Endothelial cell of umbilical vein (primary cell): ENCODE results near the gene WLS. TPM values are rescaled to one million over a fixed set of nuclear protein-coding genes. Genes with fewer than 3 reads are reported as not detected.

Experiments
- BruUV-seq: library from RNA; stranded (reverse); fragments of 400-500 nt; replicated peaks from 2 replicates; lab custom pipeline; 2021; lab: Mats Ljungman, UMichigan
- CTCF ChIA-PET: fragments of 300-600, 350-600 bp; sonication (Branson Sonifier 250); formaldehyde crosslinking; loops from one replicate; lab custom pipeline; 2021; ENCODE audit warnings: antibody characterized with exemption, inconsistent platforms; lab: Charles Lee
- POLR2A ChIA-PET: fragments of 300-600, 350-600 bp; sonication (Branson Sonifier 250); formaldehyde crosslinking; loops from one replicate; lab custom pipeline; 2021; ENCODE audit warnings: antibody characterized with exemption, inconsistent platforms; lab: Charles Lee
- DNase-seq: peaks from one replicate; pipeline ENCODE4 v3.0.0-alpha.2; 2011; ENCODE audit warnings: low read depth, low spot score
- FAIRE-seq: peaks from 2 replicates; lab custom pipeline; 2011; peaks lifted over from hg19 to GRCh38; lab: Jason Lieb, UNC
- H2AFZ ChIP-seq: 2 replicates; pipeline ENCODE4 v1.6.0; 2012; ENCODE audit warnings: low read depth, low read length, control low read depth, inconsistent platforms
- H3K27ac ChIP-seq: 2 replicates; pipeline ENCODE4 v1.5.1; 2011; ENCODE audit warnings: low read depth, mild to moderate bottlenecking, control low read depth, low read length, moderate library complexity; ENCODE audit not compliant: insufficient read depth
- H3K27me3 ChIP-seq, 2 experiments: 2 replicates each; pipeline versions ENCODE4 v1.6.0 to v1.6.1; 2011; ENCODE audit warnings: low read length in 2 of 2, mixed read lengths in 1 of 2; ENCODE audit not compliant: control insufficient read depth in 2 of 2, insufficient read depth in 2 of 2
- H3K36me3 ChIP-seq, 2 experiments: 2 replicates in 1 of 2; 3 replicates in 1 of 2; pipeline ENCODE4 v1.5.1; 2011; ENCODE audit warnings: low read length in 2 of 2, mild to moderate bottlenecking in 1 of 2, moderate library complexity in 1 of 2; ENCODE audit not compliant: control insufficient read depth in 2 of 2, insufficient read depth in 2 of 2; ENCODE audit errors: extremely low read depth in 1 of 2
- H3K4me1 ChIP-seq: 3 replicates; pipeline ENCODE4 v1.5.1; 2011; ENCODE audit warnings: mild to moderate bottlenecking, low read length; ENCODE audit not compliant: control insufficient read depth, insufficient read depth; ENCODE audit errors: extremely low read depth
- H3K4me2 ChIP-seq: 2 replicates; pipeline ENCODE4 v1.6.1; 2011; ENCODE audit warnings: low read length, control low read depth, mixed read lengths; ENCODE audit not compliant: insufficient read depth
- H3K4me3 ChIP-seq, 3 experiments: fragments of 200-600 bp in 1 of 3; sonication (generic), shearing (Covaris generic) in 1 of 3; replicated peaks in 1 of 3; 2 replicates each; pipeline ENCODE4 v1.5.1; 2011 to 2016; ENCODE audit warnings: control low read depth in 3 of 3, low read length in 3 of 3, mild to moderate bottlenecking in 2 of 3, inconsistent platforms in 1 of 3, low read depth in 1 of 3, moderate library complexity in 1 of 3; ENCODE audit not compliant: insufficient read depth in 1 of 3
- H3K79me2 ChIP-seq: 2 replicates; pipeline ENCODE4 v1.6.0; 2012; ENCODE audit warnings: low read length, inconsistent platforms; ENCODE audit not compliant: control insufficient read depth, insufficient read depth
- H3K9ac ChIP-seq: replicated peaks from 2 replicates; pipeline ENCODE3; 2011; ENCODE audit warnings: low read length, control low read depth; ENCODE audit not compliant: insufficient read depth; ENCODE audit errors: extremely low read depth
- H3K9me1 ChIP-seq: replicated peaks from 3 replicates; pipeline ENCODE4 v1.6.0; 2011; ENCODE audit warnings: mild to moderate bottlenecking, low read length; ENCODE audit not compliant: control insufficient read depth, insufficient read depth; ENCODE audit errors: extremely low read depth
- H3K9me3 ChIP-seq: replicated peaks from 2 replicates; pipeline ENCODE4 v1.5.1; 2012; ENCODE audit warnings: low read length, inconsistent platforms; ENCODE audit not compliant: control insufficient read depth, insufficient read depth
- H4K20me1 ChIP-seq: replicated peaks from 2 replicates; pipeline ENCODE3; 2011; ENCODE audit warnings: mild to moderate bottlenecking, low read length; ENCODE audit not compliant: control insufficient read depth, insufficient read depth; ENCODE audit errors: extremely low read depth
- FOS ChIP-seq: IDR thresholded peaks from 2 replicates; pipeline ENCODE4 v1.6.1; 2011; ENCODE audit warnings: mild to moderate bottlenecking, low read length, moderate library complexity, borderline replicate concordance; ENCODE audit not compliant: insufficient read depth
- JUN ChIP-seq: IDR thresholded peaks from 2 replicates; pipeline ENCODE4 v1.6.1; 2011; ENCODE audit warnings: borderline replicate concordance, low read depth; ENCODE audit not compliant: insufficient read length, insufficient read depth
- POLR2AphosphoS5 ChIP-seq: IDR thresholded peaks from 2 replicates; pipeline ENCODE4 v1.6.1; 2012; ENCODE audit warnings: low read depth, mild to moderate bottlenecking, control low read depth, low read length, moderate library complexity; ENCODE audit not compliant: insufficient read depth
- dilution Hi-C: fragments of 300-500 bp; cut with MboI; formaldehyde crosslinking; loops from one replicate; pipeline ENCODE4 v1.15.0; 2019; ENCODE audit warnings: low sequenced_read_pairs; ENCODE audit not compliant: extremely low pct_ligation_motif_present
- intact Hi-C: fragments of 100-400 bp; cut with micrococcal nuclease; formaldehyde crosslinking; loops from one replicate; pipeline ENCODE4 v1.10.0; 2022
- polyA plus RNA-seq, 4 experiments: library from polyadenylated mRNA; depleted of rRNA in 3 of 4; stranded (reverse) in 3 of 4; unstranded in 1 of 4; fragments of >200 nt; gene quantifications; 2 replicates each; pipeline versions ENCODE4 v1.2.1 to v1.2.3, GENCODE V29; 2011 to 2012; ENCODE audit warnings: missing spikeins in 1 of 4
- total RNA-seq: library from RNA; stranded (reverse); gene quantifications from 2 replicates; pipeline ENCODE4 v1.2.3, GENCODE V29; 2021

Gene WLS
- total and polyA plus RNA-seq, 2 donors (not counting 3 experiments of a cell fraction or from before 2014, with no cell fraction given), result 121 to 199 TPM

- dilution Hi-C loops (no loop called here), intact Hi-C loops (no loop called here)
- Histone ChIP-seq H3K79me2 (peaks cover 74% of the 10 kb centered on the region), H4K20me1 (no peaks in the 10 kb centered on the region), H3K4me2 (no peak overlapping the region), H3K9ac (no peak overlapping the region), H3K27me3 (no peaks in the 10 kb centered on the region), H3K27ac (peak overlapping the region; percentile 91), H3K4me1 (peaks cover 34% of the 10 kb centered on the region), H2AFZ (no peak overlapping the region), H3K9me3 (no peaks in the 10 kb centered on the region), H3K9me1 (no peaks in the 10 kb centered on the region), H3K36me3 (no peaks in the 10 kb centered on the region), H3K4me3 (no peak overlapping the region)
- CTCF ChIA-PET, result interaction anchor here (1.7 to 2.5 kb wide), 4 partner anchors 14 to 136 kb away, joined by 5 to 10 read pairs (median 8); partner anchors contain the start of gene WLS
- FAIRE-seq (no peak), DNase-seq (peak; percentile 24)
- POLR2A ChIA-PET, result interaction anchor here (1.5 to 2.0 kb wide), 3 partner anchors 23 to 30 kb away, joined by 10 to 20 read pairs (median 10); partner anchors contain the start of gene WLS
- TF ChIP-seq JUN (no peak), FOS (peak; percentile 4)
- no TSS peak for BruUV-seq
Measured at GRCh38 chr1:68205794-68206358, 26.4 kb downstream of the WLS start.

- Histone ChIP-seq H3K27me3 (no peaks in the 10 kb centered on the region), H4K20me1 (no peaks in the 10 kb centered on the region), H3K4me2 (peak overlapping the region; percentile 4), H3K9me1 (no peaks in the 10 kb centered on the region), H3K79me2 (peaks cover 70% of the 10 kb centered on the region), H3K4me3 (no peak overlapping the region), H3K36me3 (no peaks in the 10 kb centered on the region), H3K9ac (peak overlapping the region; percentile 1), H3K9me3 (no peaks in the 10 kb centered on the region), H2AFZ (no peak overlapping the region), H3K4me1 (peaks cover 34% of the 10 kb centered on the region), H3K27ac (peak overlapping the region; percentile 55)
- DNase-seq (peak; percentile 62), FAIRE-seq (no peak)
- intact Hi-C loops (no loop called here), dilution Hi-C loops (no loop called here)
- no TSS peak for BruUV-seq
- TF ChIP-seq JUN (peak; percentile 15), POLR2AphosphoS5 (no peak)
- ChIA-PET POLR2A (no interaction called here), CTCF (interaction anchor here (1.1 to 2.4 kb wide), 3 partner anchors 15 to 137 kb away, joined by 4 to 7 read pairs (median 5); no protein-coding TSS in a partner anchor)
Measured at GRCh38 chr1:68204977-68205630, 27.2 kb downstream of the WLS start.
